Measurements from ENCODE around the gene IL1R1.

GRCh38 chr2:102144128-102144527 is 1.6 kb downstream of the IL1R1 start:
- TF ChIP-seq CTCF (IDR thresholded peaks at IDR 0.05; ENCODE audit: low read depth, low read length, missing input control) = no peak
- TF ChIP-seq HNF4G (IDR thresholded peaks at IDR 0.05) = no peak
- TF ChIP-seq MAX (IDR thresholded peaks at IDR 0.05) = no peak
- no peak for TF ChIP-seq SP1 (IDR thresholded peaks at IDR 0.05)
- no peak for TF ChIP-seq HNF4A (conservative IDR thresholded peaks at IDR 0.05)
- no peak for TF ChIP-seq FOXA1 (IDR thresholded peaks at IDR 0.05)
- peak in 1 of 2 donors; percentile 2 for TF ChIP-seq RAD21 (IDR thresholded peaks at IDR 0.05)
- no peak for TF ChIP-seq RXRA (IDR thresholded peaks at IDR 0.05)
- TF ChIP-seq REST (IDR thresholded peaks at IDR 0.05) = no peak
